ENCODE data around the gene MCUB.
A peak's percentile ranks its signal among the peaks of the same experiment; 100 is the strongest.
"Not testable (repeated sequence)": the region's sequence is repeated elsewhere in the genome, so short reads cannot be mapped to it uniquely, and the experiment has no call there.

Gene MCUB, protein sequence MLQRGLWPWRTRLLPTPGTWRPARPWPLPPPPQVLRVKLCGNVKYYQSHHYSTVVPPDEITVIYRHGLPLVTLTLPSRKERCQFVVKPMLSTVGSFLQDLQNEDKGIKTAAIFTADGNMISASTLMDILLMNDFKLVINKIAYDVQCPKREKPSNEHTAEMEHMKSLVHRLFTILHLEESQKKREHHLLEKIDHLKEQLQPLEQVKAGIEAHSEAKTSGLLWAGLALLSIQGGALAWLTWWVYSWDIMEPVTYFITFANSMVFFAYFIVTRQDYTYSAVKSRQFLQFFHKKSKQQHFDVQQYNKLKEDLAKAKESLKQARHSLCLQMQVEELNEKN

DNA sequence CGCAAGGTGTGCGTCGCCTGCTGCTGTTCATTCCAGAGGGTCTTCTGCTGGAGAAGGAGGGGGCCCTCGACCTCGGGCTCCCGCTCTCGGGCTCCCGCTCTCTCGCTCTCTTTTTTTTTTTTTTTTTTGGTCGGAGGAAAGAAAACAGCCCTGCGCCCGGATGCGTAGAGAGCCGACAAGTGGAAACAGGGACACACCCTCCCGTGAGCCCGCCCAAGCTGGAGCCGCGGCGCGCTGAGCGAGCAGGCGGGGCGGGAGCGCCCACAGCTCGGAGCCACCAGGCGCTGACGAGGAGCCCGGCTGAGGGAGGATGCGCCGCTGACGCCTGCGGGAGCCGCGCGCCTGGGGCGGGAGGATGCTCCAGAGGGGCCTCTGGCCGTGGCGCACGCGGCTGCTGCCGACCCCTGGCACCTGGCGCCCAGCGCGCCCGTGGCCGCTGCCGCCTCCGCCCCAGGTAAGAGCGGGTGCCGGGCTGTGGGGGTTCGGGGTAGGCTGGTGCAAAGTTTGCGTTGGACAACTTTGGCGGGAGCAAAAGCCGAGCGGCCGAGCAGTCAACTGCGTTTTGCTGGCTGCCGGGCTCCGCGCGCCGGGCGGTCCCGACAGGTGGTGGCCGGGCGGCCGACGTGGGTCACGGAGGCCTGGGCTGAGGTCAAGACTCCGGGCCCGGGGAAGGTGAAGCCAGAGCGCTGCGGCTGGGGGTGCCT is at the start of gene MCUB:
TSS of gene MCUB (plus strand) at position 264 of the 704 bp plus-strand sequence. CDS start at position 356, 92 bp downstream.
- DNase-seq: peak; percentile 72

DNA sequence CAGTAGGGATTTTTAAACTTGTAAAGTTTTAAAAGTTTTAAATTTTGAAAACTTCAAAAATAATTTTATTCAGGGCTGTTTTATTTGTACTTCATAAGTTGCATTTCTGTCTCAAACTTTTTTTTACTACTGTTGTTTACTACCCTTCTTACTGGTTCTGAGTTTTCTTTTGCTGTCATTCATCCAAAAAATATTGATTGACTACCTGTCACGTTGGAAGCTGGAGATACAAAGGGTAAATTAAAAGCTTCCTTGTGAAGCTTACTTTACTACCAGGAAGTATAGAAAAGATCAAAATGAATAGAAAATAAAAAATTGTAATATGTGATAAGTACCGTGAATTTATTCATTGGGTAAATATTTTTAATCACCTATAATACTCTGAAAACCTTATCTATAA is 49.4 kb upstream of the MCUB start:
- no peak for DNase-seq

DNA sequence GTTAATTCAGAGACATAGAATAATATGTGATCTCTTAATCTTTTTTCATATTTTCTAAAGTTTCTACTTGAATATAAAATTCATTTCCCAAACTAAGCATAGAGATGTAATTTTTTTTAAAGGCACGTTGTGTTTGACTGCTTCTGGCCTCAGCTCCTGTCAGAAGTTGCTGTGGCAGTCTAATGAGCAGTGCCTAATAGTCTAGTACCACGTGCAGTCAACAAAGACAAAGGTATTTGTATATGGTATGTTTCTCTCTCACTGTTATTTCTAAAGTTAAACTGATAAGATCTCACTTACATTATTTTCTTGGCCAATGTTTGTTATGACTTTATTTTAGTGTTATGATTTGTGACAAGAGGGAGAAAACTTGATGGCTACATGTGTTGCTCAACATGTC is 48.6 kb upstream of the MCUB start:
- no peak for DNase-seq

DNA sequence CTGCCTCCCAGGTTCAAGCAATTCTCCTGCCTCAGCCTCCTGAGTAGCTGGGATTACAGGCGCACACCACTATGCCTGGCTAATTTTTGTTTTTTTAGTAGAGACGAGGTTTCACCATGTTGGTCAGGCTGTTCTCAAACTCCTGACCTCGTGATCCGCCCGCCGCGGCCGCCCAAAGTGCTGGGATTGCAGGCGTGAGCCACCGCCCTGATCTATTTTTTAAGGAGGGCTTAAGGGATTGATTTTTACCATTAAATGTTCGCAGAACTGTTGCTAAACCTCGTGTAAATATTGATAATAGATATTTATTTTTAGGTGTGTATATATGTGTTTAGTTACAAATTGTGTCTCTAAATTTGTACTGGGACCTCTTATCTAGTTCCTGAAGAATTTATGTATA is 46.7 kb upstream of the MCUB start:
- not testable (repeated sequence) for DNase-seq

- no peak for DNase-seq
These were observed 27.9 kb upstream of the MCUB start for GRCh38 chr4:109532182-109532581.

DNA sequence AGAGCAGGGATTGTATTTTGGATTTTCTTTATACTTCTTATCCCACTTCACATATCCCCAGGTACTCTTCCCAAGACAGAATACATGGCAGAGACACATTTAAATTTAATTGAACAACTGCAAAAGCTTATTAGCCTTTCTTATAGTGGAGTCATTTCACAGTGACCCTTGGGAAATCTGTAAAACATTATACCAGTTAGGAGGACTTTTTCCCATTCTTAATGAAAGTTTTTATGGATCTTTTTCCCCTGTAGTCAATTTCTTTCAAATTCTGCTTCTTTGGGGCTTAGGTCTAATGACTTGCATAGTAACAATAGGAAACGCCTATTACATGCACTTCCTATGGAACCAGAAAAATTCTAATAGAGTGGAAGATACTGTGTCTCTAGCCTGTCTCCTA is 14.6 kb upstream of the MCUB start:
- no peak for DNase-seq

GRCh38 chr4:109547394-109547793 is 12.7 kb upstream of the MCUB start:
- no peak for DNase-seq

DNA sequence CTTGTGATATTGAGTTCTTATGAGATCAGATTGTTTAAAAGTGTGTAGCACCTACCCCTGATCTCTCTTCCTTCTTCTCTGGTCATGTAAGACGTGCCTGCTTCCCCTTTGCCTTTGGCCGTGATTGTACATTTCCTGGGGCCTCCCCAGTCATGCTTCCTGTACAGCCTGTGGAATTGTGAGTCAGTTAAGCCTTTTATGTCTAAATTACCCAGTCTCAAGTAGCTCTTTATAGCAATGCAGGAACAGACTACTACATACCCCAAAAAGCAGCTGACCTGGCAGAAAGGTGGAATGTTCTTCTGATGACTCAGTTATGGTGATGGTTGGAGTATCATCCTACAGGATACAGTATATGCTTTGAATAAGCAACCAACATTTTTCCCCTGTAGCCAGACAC is 11.4 kb upstream of the MCUB start:
- DNase-seq: no peak

DNA sequence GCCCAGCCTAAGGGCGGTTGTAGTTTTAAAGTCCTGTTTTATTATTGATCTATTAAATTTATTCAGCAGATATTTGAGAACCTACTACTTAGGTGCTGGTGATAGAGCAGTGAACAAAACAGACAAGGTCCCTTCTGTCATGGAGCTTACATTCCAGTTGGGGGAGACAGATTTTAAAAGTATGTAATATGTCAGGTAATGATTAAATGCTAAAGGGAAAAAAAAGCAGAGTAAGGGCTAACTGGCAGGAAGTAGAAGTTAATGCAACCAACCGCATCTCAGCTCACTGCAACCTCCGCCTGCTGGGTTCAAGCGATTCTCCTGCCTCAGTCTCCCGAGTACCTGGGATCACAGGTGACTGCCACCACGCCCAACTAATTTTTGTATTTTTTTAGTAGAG is 7.8 kb upstream of the MCUB start:
- no peak for DNase-seq

DNA sequence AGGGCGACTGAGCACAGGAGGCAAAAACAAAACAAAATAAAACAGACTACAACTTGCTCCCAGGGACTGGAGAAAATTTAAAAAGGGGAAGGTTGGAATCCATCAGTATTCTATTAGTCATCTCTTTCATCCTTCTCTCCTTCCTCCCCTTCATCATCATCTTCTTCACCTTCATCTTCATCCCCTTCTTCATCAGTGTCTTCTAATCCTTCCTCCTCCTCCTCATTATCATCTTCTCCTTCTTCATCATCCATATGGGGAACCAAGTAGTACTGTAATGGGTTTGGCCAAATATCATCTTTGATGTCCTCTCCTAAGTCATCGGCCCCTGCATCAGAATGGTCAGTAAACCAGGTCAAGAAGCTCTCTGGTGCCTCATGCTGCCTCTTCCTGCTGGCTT is 6.9 kb upstream of the MCUB start:
- DNase-seq: no peak

GRCh38 chr4:109554971-109555370 is 5.1 kb upstream of the MCUB start:
- DNase-seq: no peak

DNA sequence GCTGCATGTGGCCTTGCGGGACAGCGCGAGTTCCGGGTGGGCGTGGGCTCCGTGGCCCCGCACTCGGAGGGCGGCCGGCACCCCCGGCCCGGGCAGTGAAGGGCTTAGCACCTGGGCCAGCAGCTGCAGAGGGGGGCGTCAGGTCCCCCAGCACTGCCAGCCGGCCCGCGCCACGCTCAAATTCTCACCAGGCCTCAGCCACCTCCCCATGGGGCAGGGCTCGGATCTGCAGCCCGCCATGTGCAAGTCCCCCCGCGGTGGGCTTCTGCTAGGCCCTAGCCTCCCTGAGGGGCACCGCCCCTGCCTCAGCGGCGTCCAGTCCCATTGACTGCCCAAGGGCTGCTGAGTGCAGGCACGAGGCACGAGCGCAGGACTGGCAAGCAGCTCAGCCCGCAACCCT is 2.6 kb upstream of the MCUB start:
- DNase-seq: no peak

DNA sequence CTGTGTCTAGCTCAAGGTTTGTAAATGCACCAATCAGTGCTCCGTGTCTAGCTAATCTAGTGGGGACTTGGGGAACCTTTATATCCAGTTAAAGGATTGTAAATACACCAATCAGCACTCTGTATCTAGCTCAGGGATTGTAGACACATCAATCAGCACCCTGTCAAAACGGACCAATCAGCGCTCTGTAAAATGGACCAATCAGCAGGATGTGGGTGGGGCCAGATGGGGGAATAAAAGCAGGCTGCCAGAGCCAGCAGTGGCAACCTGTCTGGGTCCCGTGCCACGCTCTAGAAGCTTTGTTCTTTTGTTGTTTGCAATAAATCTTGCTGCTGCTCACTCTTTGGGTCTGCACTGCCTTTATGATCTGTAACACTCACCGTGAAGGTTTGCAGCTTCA is 2.0 kb upstream of the MCUB start:
- DNase-seq: not testable (repeated sequence)

GRCh38 chr4:109559625-109559982 is 442 bp upstream of the MCUB start:
- DNase-seq: no peak

DNA sequence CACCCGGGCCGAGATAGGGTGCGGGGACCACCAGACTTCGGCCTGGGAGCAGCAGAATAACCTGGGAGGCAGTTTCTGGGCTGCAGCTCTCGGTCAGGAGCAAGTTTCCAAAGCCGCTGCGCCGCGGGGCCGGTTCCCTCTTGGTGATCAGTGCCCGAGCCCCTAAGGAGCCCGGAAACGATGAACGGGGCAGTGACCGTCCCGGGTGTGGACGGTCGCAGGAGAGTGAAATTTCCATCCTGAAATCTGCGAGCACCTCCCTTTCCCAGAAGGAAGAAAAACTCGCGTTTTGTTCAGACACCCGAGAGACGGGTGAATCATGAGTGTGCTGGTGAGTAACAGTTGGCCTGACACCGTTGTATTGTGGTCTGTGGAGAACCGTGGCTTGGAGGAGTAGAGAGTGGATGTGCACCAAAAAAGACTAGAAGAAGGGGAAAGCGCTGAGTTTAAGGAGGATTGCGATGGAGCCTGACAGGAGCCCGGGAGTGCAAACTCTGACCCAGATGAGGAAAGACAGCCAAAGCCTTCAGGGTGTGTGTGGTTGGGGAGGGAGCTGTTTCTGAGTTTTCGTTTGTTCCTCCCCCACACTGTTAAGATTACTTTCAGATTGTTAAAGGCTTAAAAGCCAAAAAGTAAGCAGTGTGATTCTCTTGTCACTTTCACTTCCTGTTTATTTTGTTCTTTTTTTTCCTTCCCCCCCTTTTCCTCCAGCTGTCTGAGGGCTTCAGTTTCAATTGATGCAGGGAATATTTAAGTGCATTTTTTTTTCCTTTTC is 828 bp downstream of the MCUB start:
- DNase-seq: no peak

GRCh38 chr4:109562457-109563239 is 2.6 kb downstream of the MCUB start:
- no peak for DNase-seq

GRCh38 chr4:109571494-109571893 is 11.4 kb downstream of the MCUB start:
- no peak for DNase-seq

- DNase-seq: no peak
These were observed 12.1 kb downstream of the MCUB start for GRCh38 chr4:109572154-109572553.

DNA sequence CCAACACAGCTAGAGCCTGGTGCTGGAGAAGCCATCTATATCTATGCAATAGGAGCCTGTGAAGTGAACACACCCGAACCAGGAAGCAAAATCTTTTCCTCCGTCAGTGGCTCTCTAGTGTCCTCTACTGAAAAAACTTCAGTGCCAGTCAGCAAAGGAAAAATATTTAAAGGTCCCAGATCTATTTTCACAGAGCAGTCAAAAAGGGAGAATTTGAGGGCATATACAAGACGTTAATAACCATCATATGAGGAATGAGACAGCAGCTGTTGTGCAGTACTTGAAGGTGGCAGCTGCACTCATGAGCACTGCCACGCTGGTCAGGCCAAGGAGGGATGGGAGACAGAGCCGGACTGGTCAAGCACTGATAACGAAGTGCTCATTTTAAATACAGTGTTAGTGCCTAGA is 14.4 kb downstream of the MCUB start:
- no peak for DNase-seq

GRCh38 chr4:109574931-109575804 is 15.1 kb downstream of the MCUB start:
- DNase-seq: no peak

DNA sequence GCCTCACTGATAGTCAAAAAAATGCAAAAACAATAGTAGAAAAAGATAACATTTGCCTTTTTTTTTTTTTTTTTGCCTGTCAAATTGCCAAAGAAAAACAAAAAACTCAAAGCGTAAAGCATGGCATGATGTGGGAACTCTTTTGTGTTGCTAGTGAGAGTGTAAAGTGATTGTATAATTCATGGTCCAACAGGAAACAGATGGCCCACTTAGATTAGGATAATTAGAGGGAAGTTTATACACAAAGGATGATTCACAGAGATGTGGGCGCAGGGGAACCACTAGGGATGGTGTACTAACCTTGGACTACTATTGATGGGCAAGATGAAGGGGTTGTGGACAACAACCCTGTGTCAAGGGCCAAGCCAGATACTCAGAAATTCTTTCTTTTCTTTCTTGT is 16.4 kb downstream of the MCUB start:
- no peak for DNase-seq

GRCh38 chr4:109578846-109579245 is 18.8 kb downstream of the MCUB start:
- DNase-seq: no peak

All from NCI-H446 treated with DMSO at 0.1 percent for 48 hours (cell line).